Measurements from ENCODE around the gene CDC42EP5. TPM values are rescaled to one million over a fixed set of nuclear protein-coding genes. Genes with fewer than 3 reads are reported as not detected.
A peak's percentile ranks its signal among the peaks of the same experiment; 100 is the strongest.

The CDC42EP5 gene
- total RNA-seq, 1 donor from 2014 or later, result 6.7 TPM

DNA sequence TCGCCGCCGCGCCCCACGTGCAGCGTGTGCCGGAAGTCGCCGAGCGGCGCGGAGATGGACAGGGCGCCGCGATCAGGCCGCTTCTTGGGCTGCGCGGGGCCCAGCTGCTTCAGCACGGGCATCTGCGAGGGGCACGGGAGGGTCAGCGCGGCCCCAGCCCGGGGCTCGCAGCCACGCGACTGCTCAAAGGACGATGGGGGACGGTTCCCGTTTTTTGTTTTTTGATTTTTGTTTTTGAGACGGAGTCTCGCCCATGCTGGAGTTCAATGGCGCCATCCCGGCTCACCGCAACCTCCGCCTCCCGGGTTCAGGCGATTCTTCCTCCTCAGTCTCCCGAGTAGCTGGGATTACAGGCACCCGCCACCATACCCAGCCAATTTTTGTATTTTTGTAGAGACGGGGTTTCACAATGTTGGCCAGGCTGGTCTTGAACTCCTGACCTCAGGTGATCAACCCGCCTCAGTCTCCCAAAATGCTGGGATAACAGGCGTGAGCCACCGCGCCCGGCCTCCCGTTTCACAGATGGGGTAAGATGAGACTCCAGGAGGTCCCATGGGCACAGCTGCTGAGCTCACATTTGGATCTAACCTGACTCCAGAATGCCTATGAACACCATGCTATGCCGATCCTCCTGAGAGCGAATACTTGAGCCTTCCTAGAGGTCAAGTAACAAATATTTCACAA is 7.5 kb downstream of the CDC42EP5 start:
- H3K27me3 Mint-ChIP-seq (ENCODE audit: low read depth), result peaks cover 50% of the 10 kb centered on the region
- peaks cover 24% of the 10 kb centered on the region for H3K4me1 Mint-ChIP-seq
- H3K9me3 Mint-ChIP-seq, result no peaks in the 10 kb centered on the region
- H3K27ac Mint-ChIP-seq (ENCODE audit: unreplicated experiment), result no peak overlapping the region
- TF ChIP-seq, protein P1, sequence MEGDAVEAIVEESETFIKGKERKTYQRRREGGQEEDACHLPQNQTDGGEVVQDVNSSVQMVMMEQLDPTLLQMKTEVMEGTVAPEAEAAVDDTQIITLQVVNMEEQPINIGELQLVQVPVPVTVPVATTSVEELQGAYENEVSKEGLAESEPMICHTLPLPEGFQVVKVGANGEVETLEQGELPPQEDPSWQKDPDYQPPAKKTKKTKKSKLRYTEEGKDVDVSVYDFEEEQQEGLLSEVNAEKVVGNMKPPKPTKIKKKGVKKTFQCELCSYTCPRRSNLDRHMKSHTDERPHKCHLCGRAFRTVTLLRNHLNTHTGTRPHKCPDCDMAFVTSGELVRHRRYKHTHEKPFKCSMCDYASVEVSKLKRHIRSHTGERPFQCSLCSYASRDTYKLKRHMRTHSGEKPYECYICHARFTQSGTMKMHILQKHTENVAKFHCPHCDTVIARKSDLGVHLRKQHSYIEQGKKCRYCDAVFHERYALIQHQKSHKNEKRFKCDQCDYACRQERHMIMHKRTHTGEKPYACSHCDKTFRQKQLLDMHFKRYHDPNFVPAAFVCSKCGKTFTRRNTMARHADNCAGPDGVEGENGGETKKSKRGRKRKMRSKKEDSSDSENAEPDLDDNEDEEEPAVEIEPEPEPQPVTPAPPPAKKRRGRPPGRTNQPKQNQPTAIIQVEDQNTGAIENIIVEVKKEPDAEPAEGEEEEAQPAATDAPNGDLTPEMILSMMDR (conservative IDR thresholded peaks at IDR 0.05), result no peak
- peak overlapping the region; percentile 67 for H3K4me3 Mint-ChIP-seq
- H3K36me3 Mint-ChIP-seq (ENCODE audit: low read depth), result peaks cover 5% of the 10 kb centered on the region
- DNase-seq (ENCODE audit: low read depth, low spot score), result no peak

GRCh38 chr19:54464630-54465425 is 8.3 kb downstream of the CDC42EP5 start:
- Mint-ChIP-seq H3K4me1 (peaks cover 17% of the 10 kb centered on the region), H3K4me3 (peak overlapping the region; percentile 97), H3K36me3 (ENCODE audit: low read depth) (peaks cover 5% of the 10 kb centered on the region), H3K27ac (ENCODE audit: unreplicated experiment) (peak overlapping the region; percentile 80), H3K27me3 (ENCODE audit: low read depth) (peaks cover 43% of the 10 kb centered on the region), H3K9me3 (no peaks in the 10 kb centered on the region)
- DNase-seq (ENCODE audit: low read depth, low spot score), result peak; percentile 85
- TF ChIP-seq, protein P1 (conservative IDR thresholded peaks at IDR 0.05), result no peak

GRCh38 chr19:54464044-54464629 is 9.0 kb downstream of the CDC42EP5 start:
- peak overlapping the region; percentile 97 for H3K4me3 Mint-ChIP-seq
- peaks cover 10% of the 10 kb centered on the region for H3K4me1 Mint-ChIP-seq
- H3K36me3 Mint-ChIP-seq (ENCODE audit: low read depth), result peaks cover 5% of the 10 kb centered on the region
- TF ChIP-seq, protein P1 (conservative IDR thresholded peaks at IDR 0.05), result no peak
- no peaks in the 10 kb centered on the region for H3K9me3 Mint-ChIP-seq
- peak overlapping the region; percentile 78 for H3K27ac Mint-ChIP-seq (ENCODE audit: unreplicated experiment)
- peaks cover 38% of the 10 kb centered on the region for H3K27me3 Mint-ChIP-seq (ENCODE audit: low read depth)
- DNase-seq (ENCODE audit: low read depth, low spot score), result peak; percentile 60

DNA sequence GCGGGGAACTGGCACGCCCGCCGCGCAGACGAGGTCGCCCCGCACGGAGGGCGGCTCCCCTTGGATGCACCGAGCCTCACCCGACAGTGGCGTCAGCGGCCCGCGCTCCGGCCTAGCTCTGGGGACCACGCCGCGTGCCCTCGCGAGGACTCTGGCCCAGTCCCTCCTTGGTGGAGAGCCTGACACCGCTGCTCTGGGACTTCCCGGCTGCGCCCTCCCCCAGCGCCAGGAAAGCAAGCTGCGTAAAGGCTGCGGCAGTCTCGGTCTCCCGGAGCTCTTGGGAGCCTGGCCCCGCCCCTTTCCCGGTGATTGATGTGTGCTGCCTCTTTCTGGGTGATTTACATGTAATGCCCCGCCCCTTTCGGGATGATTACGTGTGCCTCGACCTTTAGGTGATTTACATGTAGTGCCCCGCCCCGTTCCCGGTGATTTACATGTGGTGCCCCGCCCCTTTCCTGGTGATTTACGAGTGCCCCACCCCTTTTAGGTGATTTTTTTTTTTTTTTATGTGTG is 9.5 kb downstream of the CDC42EP5 start, which contains the start of gene LENG9:
Gene LENG9, minus strand, starts transcription at position 248 of the 513 bp plus-strand sequence. CDS start 252 bp downstream, outside the sequence.
- Mint-ChIP-seq H3K4me1 (peaks cover 10% of the 10 kb centered on the region), H3K36me3 (ENCODE audit: low read depth) (peaks cover 8% of the 10 kb centered on the region), H3K4me3 (peak within 1 kb of the TSS; percentile 97), H3K9me3 (no peaks in the 10 kb centered on the region), H3K27me3 (ENCODE audit: low read depth) (peaks cover 33% of the 10 kb centered on the region), H3K27ac (ENCODE audit: unreplicated experiment) (peak within 1 kb of the TSS; percentile 78)
- DNase-seq (ENCODE audit: low read depth, low spot score), result peak; percentile 89
- TF ChIP-seq, protein P1 (conservative IDR thresholded peaks at IDR 0.05), result no peak
